Hepatocyte (in vitro differentiated cells): ENCODE measurements around the gene HOXD13.

ENCODE experiments used
- EZH2 ChIP-seq: fragments of 200-600 bp; sonication (generic); IDR thresholded peaks from 2 replicates; pipeline ENCODE4 v1.6.1; 2016; ENCODE audit warnings: antibody characterized with exemption, mild to moderate bottlenecking, borderline replicate concordance
- TF ChIP-seq, protein P1 (sequence below): fragments of 200-600 bp; sonication (generic); IDR thresholded peaks from 2 replicates; pipeline ENCODE4 v1.5.1; 2016; ENCODE audit warnings: antibody characterized with exemption, mild to moderate bottlenecking; ENCODE audit not compliant: poor library complexity

DNA sequence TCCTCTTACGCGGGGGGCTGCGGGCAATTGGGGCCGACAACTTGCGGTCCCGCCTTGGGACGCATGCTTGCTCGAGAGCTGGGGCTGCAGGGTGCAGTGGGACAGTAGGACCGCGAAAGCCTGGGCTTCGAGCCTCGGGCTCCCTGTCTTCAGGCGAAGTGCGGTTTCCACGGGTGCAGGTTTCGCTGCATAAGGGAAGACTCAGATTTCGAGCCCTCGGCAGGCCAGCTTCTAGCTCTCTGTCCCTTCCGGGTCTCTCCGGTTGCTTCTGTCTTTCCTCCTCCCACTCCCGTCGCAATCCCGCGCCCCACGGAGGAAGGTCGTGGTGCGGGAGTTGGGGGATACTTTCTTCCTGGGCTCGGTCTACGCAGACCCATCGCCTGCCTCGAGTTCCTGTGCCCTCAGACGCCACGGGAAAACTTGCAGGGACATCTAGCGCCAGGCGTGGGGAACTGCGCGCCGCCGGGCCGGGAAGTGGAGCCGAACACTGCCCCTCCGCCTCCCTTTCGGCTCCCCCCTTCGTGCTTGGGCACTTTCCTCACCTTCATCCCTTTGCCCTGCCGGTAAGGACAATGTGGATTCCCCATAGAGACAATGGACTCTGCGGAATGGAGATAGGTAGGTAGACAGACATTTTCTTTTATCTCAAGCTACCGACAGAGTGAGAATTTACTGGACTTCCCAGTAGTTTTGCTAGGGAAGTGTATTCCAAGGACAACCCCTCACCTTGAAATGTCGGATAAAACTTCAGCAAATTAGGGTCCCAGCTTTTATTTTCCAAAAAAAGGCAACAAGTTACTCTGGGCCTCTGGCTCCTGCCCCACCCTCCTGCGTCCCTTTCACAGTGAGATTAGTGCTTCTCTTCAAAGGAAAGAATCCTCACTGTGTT is 4.2 kb upstream of the HOXD13 start:
- peak; percentile 78 for TF ChIP-seq EZH2
- TF ChIP-seq, protein P1, sequence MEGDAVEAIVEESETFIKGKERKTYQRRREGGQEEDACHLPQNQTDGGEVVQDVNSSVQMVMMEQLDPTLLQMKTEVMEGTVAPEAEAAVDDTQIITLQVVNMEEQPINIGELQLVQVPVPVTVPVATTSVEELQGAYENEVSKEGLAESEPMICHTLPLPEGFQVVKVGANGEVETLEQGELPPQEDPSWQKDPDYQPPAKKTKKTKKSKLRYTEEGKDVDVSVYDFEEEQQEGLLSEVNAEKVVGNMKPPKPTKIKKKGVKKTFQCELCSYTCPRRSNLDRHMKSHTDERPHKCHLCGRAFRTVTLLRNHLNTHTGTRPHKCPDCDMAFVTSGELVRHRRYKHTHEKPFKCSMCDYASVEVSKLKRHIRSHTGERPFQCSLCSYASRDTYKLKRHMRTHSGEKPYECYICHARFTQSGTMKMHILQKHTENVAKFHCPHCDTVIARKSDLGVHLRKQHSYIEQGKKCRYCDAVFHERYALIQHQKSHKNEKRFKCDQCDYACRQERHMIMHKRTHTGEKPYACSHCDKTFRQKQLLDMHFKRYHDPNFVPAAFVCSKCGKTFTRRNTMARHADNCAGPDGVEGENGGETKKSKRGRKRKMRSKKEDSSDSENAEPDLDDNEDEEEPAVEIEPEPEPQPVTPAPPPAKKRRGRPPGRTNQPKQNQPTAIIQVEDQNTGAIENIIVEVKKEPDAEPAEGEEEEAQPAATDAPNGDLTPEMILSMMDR, result peak; percentile 78
